K562 (cell line): ENCODE results near the gene TSPAN18. TPM values are rescaled to one million over a fixed set of nuclear protein-coding genes. Genes with fewer than 3 reads are reported as not detected.

ENCODE experiments used
- ATAC-seq: fragments of 200-7000 bp; cut with Tn5 transposase; 3 replicates; pipeline ENCODE4 v1.9.1; 2020; ENCODE audit warnings: moderate library complexity
- BruUV-seq: library from RNA; stranded (reverse); fragments of 400-500 nt; replicated peaks from 2 replicates; lab custom pipeline; 2021; lab: Mats Ljungman, UMichigan
- CTCF ChIA-PET: fragments of 300-600 bp; formaldehyde crosslinking; extraction: SDS; loops from one replicate; lab custom pipeline; 2021; ENCODE audit warnings: low intra/inter-chr PET ratio; lab: Yijun Ruan, JAX
- POLR2A ChIA-PET: fragments of 300-600, 350-650 bp; sonication (Branson Sonifier 250); formaldehyde crosslinking; extraction: SDS; loops from one replicate; lab custom pipeline; 2021; ENCODE audit warnings: antibody characterized with exemption, inconsistent platforms; lab: Yijun Ruan, JAX
- DNase-seq, 4 experiments: peaks; one replicate each; pipeline versions ENCODE4 v3.0.0 to v3.0.0-alpha.2; 2011 to 2018; ENCODE audit warnings: low spot score in 3 of 4, mixed read lengths in 3 of 4; ENCODE audit errors: extremely low read depth in 1 of 4
- FAIRE-seq: peaks from 2 replicates; lab custom pipeline; 2011; peaks lifted over from hg19 to GRCh38; lab: Jason Lieb, UNC
- H2AFZ ChIP-seq: 2 replicates; pipeline ENCODE4 v1.6.0; 2011; ENCODE audit warnings: low read depth, low read length, control low read depth, inconsistent platforms
- H3K27ac ChIP-seq: fragments of 200-600 bp; 3 replicates; pipeline ENCODE4 v1.8.0; 2011; ENCODE audit warnings: low read depth, mild to moderate bottlenecking, control low read depth, inconsistent platforms, low read length, moderate library complexity, mixed read lengths; ENCODE audit errors: extremely low read depth
- H3K27me3 ChIP-seq, 2 experiments: fragments of 300-600 bp in 1 of 2; 2 replicates in 1 of 2; 3 replicates in 1 of 2; pipeline versions ENCODE4 v1.6.0 to v1.8.0; 2011; ENCODE audit warnings: inconsistent platforms in 2 of 2, low read length in 2 of 2, mild to moderate bottlenecking in 1 of 2, mixed read lengths in 1 of 2, moderate library complexity in 1 of 2; ENCODE audit not compliant: control insufficient read depth in 2 of 2, insufficient read depth in 2 of 2
- H3K36me3 ChIP-seq: fragments of 300-600 bp; 3 replicates; pipeline ENCODE4 v1.8.0; 2011; ENCODE audit warnings: mild to moderate bottlenecking, low read length, inconsistent platforms; ENCODE audit not compliant: control insufficient read depth, insufficient read depth
- H3K4me1 ChIP-seq, 2 experiments: fragments of 200-600 bp in 1 of 2; replicated peaks in 1 of 2; 2 replicates in 1 of 2; 3 replicates in 1 of 2; pipeline versions ENCODE4 v1.5.1 to v1.8.0; 2011; ENCODE audit warnings: inconsistent platforms in 2 of 2, low read length in 2 of 2, mild to moderate bottlenecking in 1 of 2, mixed read lengths in 1 of 2, moderate library complexity in 1 of 2; ENCODE audit not compliant: control insufficient read depth in 2 of 2, insufficient read depth in 2 of 2
- H3K4me2 ChIP-seq: 2 replicates; pipeline ENCODE4 v1.6.1; 2011; ENCODE audit warnings: low read length, control low read depth, inconsistent platforms, mixed read lengths; ENCODE audit not compliant: insufficient read depth
- H3K4me3 ChIP-seq: fragments of 200-600 bp; sonication (generic), shearing (Covaris generic); 2 replicates; pipeline ENCODE4 v1.5.1; 2016; ENCODE audit warnings: control low read depth, inconsistent platforms
- H3K79me2 ChIP-seq: fragments of 200-600 bp; 3 replicates; pipeline ENCODE4 v1.8.0; 2011; ENCODE audit warnings: low read length, inconsistent platforms; ENCODE audit not compliant: control insufficient read depth, insufficient read depth
- H3K9ac ChIP-seq, 2 experiments: 2 replicates each; pipeline versions ENCODE4 v1.6.0 to v1.6.1; 2011; ENCODE audit warnings: low read depth in 2 of 2, low read length in 2 of 2, control low read depth in 1 of 2, inconsistent platforms in 1 of 2, mild to moderate bottlenecking in 1 of 2, mixed read lengths in 1 of 2; ENCODE audit not compliant: insufficient read depth in 1 of 2
- H3K9me1 ChIP-seq: one replicate; pipeline ENCODE4 v1.6.0; 2011; ENCODE audit warnings: inconsistent platforms, mild to moderate bottlenecking, low read length, moderate library complexity; ENCODE audit not compliant: control insufficient read depth, insufficient read depth
- H3K9me3 ChIP-seq: replicated peaks from 2 replicates; pipeline ENCODE4 v1.5.1; 2011; ENCODE audit warnings: low read depth, low read length, inconsistent platforms; ENCODE audit not compliant: control insufficient read depth, insufficient read depth
- H4K20me1 ChIP-seq: replicated peaks from 2 replicates; pipeline ENCODE4 v1.6.1; 2011; ENCODE audit warnings: low read length, inconsistent platforms, mixed read lengths; ENCODE audit not compliant: control insufficient read depth, insufficient read depth
- ADNP ChIP-seq: fragments of 200-800 bp; sonication (Bioruptor generic); IDR thresholded peaks from 2 replicates; pipeline ENCODE4 v1.6.1; 2016; ENCODE audit warnings: missing genetic modification characterization, missing compliant biosample characterization
- BCOR ChIP-seq: fragments of 450-650 bp; IDR thresholded peaks from 2 replicates; pipeline ENCODE4 v1.6.1; 2016
- CCAR2 ChIP-seq: fragments of 200-400 bp; formaldehyde crosslinking; IDR thresholded peaks from 2 replicates; pipeline ENCODE4 v1.6.1; 2017; ENCODE audit warnings: mild to moderate bottlenecking, low read depth, low read length
- CHD4 ChIP-seq: fragments of 200-600 bp; sonication (generic); IDR thresholded peaks from 3 replicates; pipeline ENCODE4 v1.6.1; 2012; ENCODE audit warnings: low read depth, mild to moderate bottlenecking, mixed read lengths, low read length, inconsistent platforms; ENCODE audit not compliant: insufficient read depth, insufficient replicate concordance, poor library complexity, severe bottlenecking
- KDM1A ChIP-seq, 2 experiments: fragments of 450-650 bp; IDR thresholded peaks; 2 replicates each; pipeline ENCODE4 v1.6.1; 2016; ENCODE audit warnings: mild to moderate bottlenecking in 2 of 2
- KLF1 ChIP-seq: fragments of 450-650 bp; IDR thresholded peaks from 2 replicates; pipeline ENCODE4 v1.6.1; 2016; ENCODE audit warnings: missing genetic modification characterization, missing compliant biosample characterization
- NFE2L1 ChIP-seq: fragments of 450-650 bp; IDR thresholded peaks from 2 replicates; pipeline ENCODE4 v1.6.1; 2016; ENCODE audit warnings: missing genetic modification characterization, low read depth, mild to moderate bottlenecking, missing compliant biosample characterization, moderate library complexity, borderline replicate concordance
- RBM25 ChIP-seq: fragments of 200-400 bp; formaldehyde crosslinking; IDR thresholded peaks from 2 replicates; pipeline ENCODE4 v1.6.1; 2018; ENCODE audit warnings: low read length, low read depth, moderate library complexity; ENCODE audit not compliant: severe bottlenecking
- RCOR1 ChIP-seq, 2 experiments: IDR thresholded peaks; 2 replicates each; pipeline ENCODE4 v1.6.1; 2012; ENCODE audit warnings: low read depth in 2 of 2, low read length in 2 of 2, borderline replicate concordance in 1 of 2, improper control_type of control experiment in 1 of 2
- SMARCA5 ChIP-seq: fragments of 450-650 bp; IDR thresholded peaks from 2 replicates; pipeline ENCODE4 v1.6.1; 2016
- WGBS: fragments of 100-300 bp; shearing (Covaris generic); methylation state at CpG from one replicate; pipeline ENCODE4 v1.1.6; 2016; ENCODE audit warnings: low coverage, mixed read lengths; ENCODE audit not compliant: insufficient coverage; ENCODE audit errors: missing lambda C conversion rate; 5-methylcytosine and 5-hydroxymethylcytosine counted together
- in situ Hi-C: fragments of 300-500 bp; cut with MboI; formaldehyde crosslinking; loops from 4 replicates; pipeline ENCODE4 v1.15.0; 2018; ENCODE audit warnings: inconsistent platforms, mixed read lengths
- intact Hi-C: fragments of 100-400 bp; cut with micrococcal nuclease; formaldehyde crosslinking; loops from 2 replicates; pipeline ENCODE4 v1.14.2; 2022
- polyA plus RNA-seq, 8 experiments: library from polyadenylated mRNA; depleted of rRNA in 4 of 8; stranded (reverse) in 5 of 8; unstranded in 3 of 8; fragments of >200 nt; fragmentation: Nextera tagmentation in 2 of 8; fragmentation: Illumina TruSeq in 1 of 8; extraction: Ambion mirVana in 2 of 8; extraction: Trizol in 1 of 8; gene quantifications; 2 replicates each; pipeline versions ENCODE4 v1.2.1 to v1.2.3, GENCODE V29; 2011 to 2014; ENCODE audit warnings: inconsistent platforms in 1 of 8, missing spikeins in 1 of 8
- total RNA-seq, 7 experiments: library from RNA; depleted of rRNA in 6 of 7; stranded (reverse); fragments of >200 nt in 6 of 7; fragmentation: Illumina TruSeq in 2 of 7; extraction: Trizol in 2 of 7; gene quantifications; 2 replicates each; pipeline versions ENCODE4 v1.2.1 to v1.2.3, GENCODE V29; 2011 to 2021; ENCODE audit warnings: low replicate concordance in 1 of 7

Gene TSPAN18
- total and polyA plus RNA-seq, 9 of the 15 experiments (the other 6 are each of a cell fraction or from before 2014, with no cell fraction given): 0.17 to 0.35 (median 0.22) TPM; not detected in 4

- 5% methylated on average over 4 of the region's 4 CpGs for WGBS
- no peak for TF ChIP-seq NFE2L1
- peak in 1 of 2 experiments; percentile 47; a peak in 1 of 4 replicates for TF ChIP-seq KDM1A (IDR thresholded peaks at IDR 0.05)
- no peak for TF ChIP-seq KLF1 (tag)
- no peak for TF ChIP-seq CCAR2
- TF ChIP-seq CHD4: peak; percentile 60
- peak; percentile 60 for TF ChIP-seq RBM25
- TF ChIP-seq SMARCA5: 0 out of 2 replicates have a peak, but pooled peaks have one; percentile 37
- TF ChIP-seq RCOR1 (IDR thresholded peaks at IDR 0.05; ENCODE audit: borderline replicate concordance in 1 of 2, low read depth in 2 of 2, low read length in 2 of 2): no peak
- peak; percentile 90 for TF ChIP-seq ADNP (tag)
- peak; percentile 50; the same call in 1 of the 2 replicates for TF ChIP-seq BCOR
- H3K4me1 ChIP-seq: no peaks in the 10 kb centered on the region; a peak in 1 of 5 replicates
- no peak overlapping the region for H2AFZ ChIP-seq
- FAIRE-seq (no peak), DNase-seq (no peak), ATAC-seq (no peak)
- in situ Hi-C loops: no loop called here
- no peaks in the 10 kb centered on the region for H3K36me3 ChIP-seq
- POLR2A ChIA-PET: no interaction called here
- no peaks in the 10 kb centered on the region for H3K9me1 ChIP-seq
- no peak overlapping the region for H3K4me2 ChIP-seq
- H3K27ac ChIP-seq: no peak overlapping the region
- no peak overlapping the region for H3K9ac ChIP-seq
- no peak overlapping the region for H3K4me3 ChIP-seq
- BruUV-seq: no TSS peak
- no peaks in the 10 kb centered on the region for H4K20me1 ChIP-seq
- no peaks in the 10 kb centered on the region for H3K9me3 ChIP-seq
- H3K27me3 ChIP-seq: peaks cover 19 to 34% of the 10 kb centered on the region in 2 experiments; a peak in 4 of 5 replicates
- no peaks in the 10 kb centered on the region for H3K79me2 ChIP-seq
- intact Hi-C loops: no loop called here
- CTCF ChIA-PET: no interaction called here
These were observed 8.0 kb upstream of the TSPAN18 start for GRCh38 chr11:44718612-44719390.
